Stimulated activated CD4-positive, alpha-beta T cell treated with anti-CD3 and anti-CD28 coated beads, Interleukin-12 subunit alpha, Interleukin-12 subunit beta, amount 100 ng/mL, for 24 hours (primary cell): Measurements from ENCODE around the gene PTTG2.
"Not testable (repeated sequence)": the region's sequence is repeated elsewhere in the genome, so short reads cannot be mapped to it uniquely, and the experiment has no call there.

ENCODE experiments used
- DNase-seq, 2 experiments: peaks; one replicate each; pipeline ENCODE4 v3.0.0-alpha.2; 2020; ENCODE audit warnings: low read depth in 2 of 2

PTTG2 gene

GRCh38 chr4:37956941-37957340 is 3.3 kb upstream of the PTTG2 start:
- DNase-seq, result no peak

GRCh38 chr4:37958932-37959331 is 1.3 kb upstream of the PTTG2 start:
- DNase-seq, result no peak

- no peak for DNase-seq
Observed at GRCh38 chr4:37960679-37961450, 667 bp downstream of the PTTG2 start.

GRCh38 chr4:37964734-37965457 is 4.7 kb downstream of the PTTG2 start:
- DNase-seq, result no peak

GRCh38 chr4:37966044-37966443 is 5.8 kb downstream of the PTTG2 start:
- DNase-seq, result no peak

GRCh38 chr4:37967736-37968135 is 7.5 kb downstream of the PTTG2 start:
- DNase-seq, result no peak

GRCh38 chr4:37968747-37969146 is 8.5 kb downstream of the PTTG2 start:
- no peak for DNase-seq

GRCh38 chr4:37970702-37971101 is 10.5 kb downstream of the PTTG2 start:
- peak; percentile 37 to 51 for DNase-seq

- DNase-seq, result no peak
Observed at GRCh38 chr4:37971202-37971601, 11.0 kb downstream of the PTTG2 start.

GRCh38 chr4:37973441-37973840 is 13.2 kb downstream of the PTTG2 start:
- no peak for DNase-seq

GRCh38 chr4:37975321-37975822 is 15.2 kb downstream of the PTTG2 start:
- DNase-seq, result not testable (repeated sequence)

GRCh38 chr4:37976507-37976906 is 16.3 kb downstream of the PTTG2 start:
- DNase-seq, result no peak

- DNase-seq, result peak; percentile 54 to 66
Observed at GRCh38 chr4:37976991-37977470, 16.8 kb downstream of the PTTG2 start.

- DNase-seq, result peak; percentile 35 to 53
Observed at GRCh38 chr4:37977471-37978247, 17.5 kb downstream of the PTTG2 start.

- DNase-seq, result peak; percentile 5 to 20
Observed at GRCh38 chr4:37978248-37978924, 18.2 kb downstream of the PTTG2 start.

GRCh38 chr4:37980246-37980645 is 20.0 kb downstream of the PTTG2 start:
- no peak for DNase-seq

GRCh38 chr4:37981425-37981824 is 21.2 kb downstream of the PTTG2 start:
- no peak for DNase-seq

- no peak for DNase-seq
Observed at GRCh38 chr4:37981844-37982720, 21.9 kb downstream of the PTTG2 start.

GRCh38 chr4:37982736-37983135 is 22.5 kb downstream of the PTTG2 start:
- no peak for DNase-seq

GRCh38 chr4:37983951-37984350 is 23.8 kb downstream of the PTTG2 start:
- no peak for DNase-seq
